Activated CD4-positive, alpha-beta T cell treated with anti-CD3 and anti-CD28 coated beads for 4 hours (primary cell): ENCODE measurements around the gene CADM1.
"Not testable (repeated sequence)": the region's sequence is repeated elsewhere in the genome, so short reads cannot be mapped to it uniquely, and the experiment has no call there.

Experiments used
- DNase-seq, 2 donors: peaks; one replicate each; pipeline ENCODE4 v3.0.0-alpha.2; 2020

CADM1 gene

DNA sequence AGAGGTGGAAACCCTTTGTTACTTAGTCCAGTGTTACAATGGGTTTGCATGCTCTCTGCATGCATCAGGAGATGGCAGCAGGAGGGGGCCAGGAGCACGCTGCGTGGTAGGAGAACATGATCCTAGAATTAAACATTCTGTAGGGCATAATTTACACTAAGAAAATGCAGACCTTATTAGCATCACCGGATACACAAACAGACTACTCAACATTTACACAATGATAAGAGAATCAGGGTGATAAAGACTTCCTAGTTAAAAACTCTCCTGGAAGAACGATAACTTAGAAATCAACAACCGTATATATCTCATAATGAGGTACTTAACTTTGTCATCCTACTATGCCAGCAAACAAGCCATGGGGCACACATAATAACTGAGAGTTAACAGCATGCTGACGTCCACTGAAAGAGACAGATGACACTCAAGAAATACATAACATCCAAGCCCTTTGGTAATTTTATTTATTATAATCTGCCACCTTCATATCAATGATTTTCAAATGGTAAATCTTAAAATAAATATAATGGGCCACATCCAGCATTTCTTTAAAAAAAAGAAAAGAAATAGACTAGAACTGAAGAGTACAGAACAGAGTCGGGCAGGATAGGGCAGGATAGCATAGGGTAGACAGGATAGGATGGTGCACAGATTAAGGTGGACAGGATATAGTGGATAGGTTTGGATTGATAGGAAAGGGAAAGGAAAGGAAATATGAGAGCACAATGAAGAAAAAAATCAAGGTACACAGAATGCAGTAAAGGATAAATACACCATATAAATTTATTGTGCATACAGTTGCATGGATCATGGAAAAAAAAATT, 27.5 kb downstream of the CADM1 start:
- DNase-seq = no peak

DNA sequence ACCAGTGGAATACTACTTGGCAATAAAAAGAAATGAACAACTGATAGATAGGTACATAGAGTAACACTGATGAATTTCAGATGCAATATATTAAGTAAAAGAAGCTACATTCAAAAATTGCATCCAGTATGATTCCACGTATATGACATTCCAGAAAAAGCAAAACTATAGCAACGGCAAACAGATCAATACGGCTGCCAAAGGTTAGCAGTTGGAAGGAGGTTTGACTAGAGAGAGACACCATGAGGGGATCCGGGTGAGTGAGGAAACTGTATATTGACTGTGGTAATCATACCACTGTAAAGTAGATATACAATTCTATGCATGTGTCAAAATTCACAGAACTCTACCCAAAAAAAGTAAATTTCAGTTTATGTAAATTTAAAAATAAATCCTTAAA, 28.7 kb downstream of the CADM1 start:
- no peak for DNase-seq

DNA sequence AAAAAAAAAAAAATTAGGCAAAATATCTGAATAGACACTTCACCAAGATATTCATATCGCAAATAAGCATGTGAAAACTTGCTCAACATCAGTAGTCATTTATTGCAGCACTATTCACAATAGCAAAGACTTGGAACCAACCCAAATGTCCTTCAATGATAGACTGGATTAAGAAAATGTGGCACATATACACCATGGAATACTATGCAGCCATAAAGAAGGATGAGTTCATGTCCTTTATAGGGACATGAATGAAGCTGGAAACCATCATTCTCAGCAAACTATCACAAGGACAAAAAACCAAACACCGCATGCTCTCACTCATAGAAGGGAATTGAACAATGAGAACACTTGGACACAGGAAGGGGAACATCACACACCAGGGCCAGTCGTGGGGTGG, 29.9 kb downstream of the CADM1 start:
- DNase-seq = not testable (repeated sequence)

DNA sequence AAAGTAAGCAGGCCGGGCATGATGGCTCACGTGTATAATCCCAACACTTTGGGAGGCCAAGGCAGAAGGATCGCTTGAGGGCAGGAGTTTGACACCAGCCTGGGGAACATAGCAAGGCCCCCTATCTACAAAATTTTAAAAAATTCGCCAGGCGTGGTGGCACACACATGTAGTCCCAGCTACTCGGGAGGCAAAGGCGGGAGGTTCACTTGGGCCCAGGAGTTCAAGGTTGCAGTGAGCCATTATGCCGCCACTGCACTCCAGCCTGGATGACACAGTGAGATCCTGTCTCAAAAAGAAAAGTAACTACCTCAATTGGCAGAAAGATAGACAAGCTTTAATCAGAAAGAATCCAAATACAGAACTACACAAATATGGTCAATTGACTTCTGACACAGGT, 31.0 kb downstream of the CADM1 start:
- DNase-seq = no peak

DNA sequence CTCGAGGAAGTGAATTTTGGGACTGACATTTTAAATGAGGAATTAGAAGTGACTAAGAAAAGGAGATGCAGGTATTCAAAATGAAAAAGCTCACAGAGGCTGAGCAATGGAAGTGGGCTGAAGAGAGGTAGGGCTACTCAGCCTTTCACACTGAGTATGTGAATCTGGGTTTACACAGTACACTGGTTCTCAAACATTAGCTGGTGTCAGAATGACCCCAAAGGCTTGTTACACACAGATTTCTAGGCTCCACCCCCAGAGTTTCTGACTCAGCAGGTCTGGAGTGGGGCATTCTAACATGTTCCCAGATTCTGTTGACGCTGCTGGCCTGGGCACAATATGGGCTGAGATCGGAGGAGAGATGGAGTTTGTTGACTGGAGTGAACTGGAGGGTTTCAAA, 32.8 kb downstream of the CADM1 start:
- DNase-seq = no peak

DNA sequence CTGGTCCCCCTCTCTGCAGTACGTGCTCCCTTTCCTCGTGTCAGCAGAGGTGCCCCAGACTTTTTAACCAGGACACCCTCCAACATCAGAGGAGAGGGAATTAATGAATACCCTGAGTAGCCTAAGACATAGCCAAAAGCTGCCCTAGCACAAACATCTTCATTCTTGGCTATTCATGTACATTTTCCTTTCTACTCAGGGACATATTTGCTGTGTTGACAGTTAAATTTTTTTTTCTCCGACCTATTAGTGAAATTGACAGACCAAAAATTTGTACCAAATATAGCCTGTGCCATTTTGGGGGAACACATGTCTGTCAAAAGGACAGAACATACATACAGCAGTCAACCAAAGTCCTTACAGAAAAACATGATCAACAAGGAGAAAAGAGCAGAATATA, 33.3 kb downstream of the CADM1 start:
- no peak for DNase-seq

DNA sequence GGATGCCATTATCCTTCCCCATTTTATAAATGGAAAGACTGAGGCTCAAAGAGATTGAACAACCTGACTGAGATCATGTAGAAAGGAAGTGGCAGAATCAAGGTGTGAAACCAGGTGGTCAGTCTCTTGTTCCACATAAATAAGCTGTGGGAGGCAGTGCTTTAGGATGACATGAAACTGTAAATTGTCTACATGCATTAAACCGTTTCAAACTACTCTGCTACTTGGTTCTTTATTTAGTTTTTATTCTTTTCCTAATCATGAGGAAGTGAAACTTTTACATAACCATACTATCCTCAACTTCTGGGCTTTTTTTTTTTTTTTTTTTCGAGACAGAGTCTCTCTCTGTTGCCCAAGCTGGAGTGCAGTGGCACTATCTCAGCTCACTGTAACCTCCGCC, 34.9 kb downstream of the CADM1 start:
- DNase-seq = no peak

DNA sequence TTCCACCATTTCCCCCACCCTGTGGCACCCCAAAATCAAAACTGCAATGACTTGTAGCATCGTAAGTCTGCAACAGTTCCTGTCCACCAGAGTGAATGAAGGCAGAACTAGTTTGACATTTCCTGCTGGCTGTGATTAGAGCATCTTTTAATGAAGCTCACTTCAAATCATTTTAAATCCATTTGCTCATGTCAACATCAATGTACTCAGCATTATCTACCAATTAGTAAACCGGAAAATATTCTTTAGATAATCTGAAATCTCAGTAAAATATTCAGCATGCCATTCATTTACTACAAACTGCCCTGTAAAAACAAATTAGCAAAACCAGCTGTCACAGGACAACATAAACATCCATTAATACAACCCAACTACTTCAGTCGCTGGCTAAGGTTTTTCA, 38.1 kb downstream of the CADM1 start:
- no peak for DNase-seq

DNA sequence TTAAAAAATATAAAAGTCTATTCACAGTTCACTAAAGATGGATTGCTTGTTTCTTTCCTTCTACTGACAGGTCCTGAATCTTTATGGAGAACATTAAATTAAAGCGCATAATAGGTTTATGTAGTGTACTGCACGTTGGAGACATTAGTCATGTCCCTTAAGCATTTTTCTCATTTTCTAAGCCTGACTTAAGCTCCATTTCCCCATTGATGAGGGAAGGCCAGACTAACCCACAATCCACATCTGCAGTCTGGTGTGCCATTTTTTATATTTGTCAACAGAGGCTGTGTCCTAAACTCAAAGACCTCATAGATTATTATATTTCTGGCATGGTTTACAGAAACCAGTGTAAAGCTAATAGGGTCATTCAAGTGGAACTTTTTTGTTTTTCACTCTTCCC, 39.9 kb downstream of the CADM1 start:
- DNase-seq = no peak

DNA sequence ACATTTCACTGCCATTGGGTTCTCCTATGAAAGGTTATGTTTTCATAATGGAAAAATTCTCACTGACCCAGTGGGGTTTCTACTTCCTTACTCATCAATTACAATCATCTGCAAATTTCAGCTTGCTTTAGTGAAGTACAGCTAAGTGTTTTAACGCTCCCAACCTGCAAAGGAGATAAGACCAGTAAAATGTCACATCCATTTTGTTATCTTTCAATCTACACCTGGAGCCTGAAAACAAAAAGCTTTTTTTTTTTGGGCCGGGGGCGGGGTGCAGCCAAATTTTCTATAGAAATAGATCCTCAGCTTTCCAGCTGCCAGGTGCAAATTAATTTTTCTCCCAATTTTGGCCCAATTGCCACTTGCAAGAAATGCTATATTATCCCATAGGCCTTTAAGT, 40.6 kb downstream of the CADM1 start:
- DNase-seq = no peak

DNA sequence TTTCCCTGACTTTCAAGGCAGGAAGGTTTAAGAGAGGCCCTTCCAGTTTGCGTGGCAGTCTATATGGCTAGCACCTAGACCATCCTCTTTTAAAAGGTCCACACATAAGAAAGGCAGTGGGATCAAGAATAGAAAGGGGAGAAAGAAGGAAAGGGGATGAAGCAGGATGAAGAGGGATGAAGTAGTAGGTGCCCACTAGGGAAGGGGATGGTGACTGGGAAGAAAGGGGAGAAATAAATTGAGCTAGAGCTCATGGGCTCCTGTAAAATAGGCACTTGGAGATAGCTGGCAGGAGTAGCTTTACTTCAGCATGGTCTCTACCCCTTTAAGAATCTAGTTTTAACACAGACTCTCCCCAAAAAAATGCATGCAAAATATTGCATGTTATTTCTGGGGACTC, 41.5 kb downstream of the CADM1 start:
- no peak for DNase-seq

DNA sequence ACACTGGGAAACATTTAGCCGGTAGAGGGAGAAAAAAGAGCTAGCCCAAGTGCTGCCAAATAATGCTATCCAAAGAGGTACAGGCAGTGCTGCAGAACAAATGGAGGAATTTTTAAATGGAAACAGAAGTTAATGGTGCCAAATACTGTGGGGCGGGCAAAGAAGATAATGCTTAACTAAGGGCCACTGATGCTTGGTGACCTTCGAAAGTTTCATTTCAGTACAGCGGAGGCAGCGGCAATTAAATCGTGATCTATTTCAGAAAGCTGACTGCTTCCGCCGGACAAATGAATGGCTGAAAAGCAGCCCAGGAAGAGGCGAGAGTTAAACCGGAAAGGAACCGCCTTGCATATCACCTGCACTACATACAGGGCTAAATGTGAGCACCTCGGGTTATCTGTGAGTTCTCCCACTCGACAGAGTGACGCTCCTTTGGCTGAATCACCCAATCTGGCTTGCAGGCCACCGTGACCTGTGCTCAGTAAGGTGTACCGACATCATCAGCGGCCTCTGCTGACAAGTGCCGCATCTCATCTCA, 42.1 kb downstream of the CADM1 start:
- DNase-seq = no peak

DNA sequence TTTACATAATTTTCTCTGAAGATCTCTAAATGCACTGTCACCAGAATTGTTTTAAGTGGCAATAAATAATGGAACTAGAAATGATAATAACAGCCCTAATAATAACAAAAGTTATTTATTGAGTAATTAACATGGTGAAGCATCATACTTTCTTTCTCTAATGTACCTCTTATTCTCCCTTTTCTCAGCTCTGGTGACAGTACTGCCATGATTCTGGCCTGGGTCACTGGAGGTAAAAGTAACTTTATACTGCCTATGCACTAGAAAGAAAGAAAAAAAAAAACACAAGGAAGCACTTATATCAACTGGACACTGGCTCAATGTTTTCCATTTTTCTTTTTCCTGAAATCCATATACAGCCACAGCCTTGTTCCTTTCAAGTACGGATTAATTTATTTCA, 43.7 kb downstream of the CADM1 start:
- no peak for DNase-seq

DNA sequence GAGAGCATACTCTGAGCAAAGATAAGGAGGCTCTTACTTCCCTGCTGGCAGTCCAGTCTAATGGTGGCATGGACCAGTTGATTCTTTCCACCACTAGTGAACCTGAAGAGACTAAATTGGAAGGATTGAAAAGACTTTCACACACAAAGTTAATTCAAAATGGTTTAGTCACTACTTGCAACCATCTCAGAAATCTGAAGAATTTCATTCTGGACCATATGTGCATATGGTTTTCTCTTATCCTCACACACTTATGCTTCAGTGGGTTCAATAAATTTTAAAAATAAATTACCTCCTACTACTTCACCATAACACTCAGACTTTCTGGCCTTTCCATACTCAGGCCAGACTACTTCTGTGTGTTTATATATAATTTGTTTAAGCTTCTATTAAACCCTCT, 44.7 kb downstream of the CADM1 start:
- DNase-seq = no peak

DNA sequence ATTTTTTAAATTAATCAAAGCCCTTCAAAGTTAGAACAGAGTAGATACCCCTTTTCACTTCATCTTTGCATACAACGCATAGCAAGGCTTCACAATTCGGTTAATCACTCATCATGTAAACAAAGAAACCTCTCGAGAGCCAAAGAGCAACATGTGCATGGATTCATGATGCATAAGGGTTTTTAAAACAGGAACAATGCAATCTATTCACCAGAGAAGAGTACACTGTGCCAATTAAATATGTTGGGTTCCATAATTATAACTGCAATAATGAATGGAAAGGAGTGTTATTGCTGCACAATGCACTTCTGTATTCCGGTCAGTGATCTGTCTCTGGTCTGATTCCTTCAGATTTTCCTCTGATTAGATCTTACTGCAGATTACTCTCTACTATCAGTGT, 45.3 kb downstream of the CADM1 start:
- no peak for DNase-seq

DNA sequence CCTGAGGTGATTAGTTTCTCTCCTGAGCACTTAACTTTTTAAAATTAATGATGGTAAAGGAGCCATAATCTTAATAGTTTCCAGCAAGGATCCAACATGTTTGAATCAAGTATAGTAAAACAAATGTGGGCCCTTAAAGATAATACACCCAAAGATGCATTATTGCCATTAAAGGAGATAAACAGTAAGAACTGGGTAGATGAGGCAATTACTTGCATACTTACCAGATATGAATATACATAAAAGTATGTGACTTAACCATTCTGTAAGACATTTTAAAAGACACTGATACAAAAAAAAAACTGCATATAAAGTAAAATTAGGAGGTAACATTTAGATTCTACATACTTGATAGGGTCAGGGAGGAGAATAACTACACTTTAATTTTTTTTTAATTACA, 48.2 kb downstream of the CADM1 start:
- no peak for DNase-seq

DNA sequence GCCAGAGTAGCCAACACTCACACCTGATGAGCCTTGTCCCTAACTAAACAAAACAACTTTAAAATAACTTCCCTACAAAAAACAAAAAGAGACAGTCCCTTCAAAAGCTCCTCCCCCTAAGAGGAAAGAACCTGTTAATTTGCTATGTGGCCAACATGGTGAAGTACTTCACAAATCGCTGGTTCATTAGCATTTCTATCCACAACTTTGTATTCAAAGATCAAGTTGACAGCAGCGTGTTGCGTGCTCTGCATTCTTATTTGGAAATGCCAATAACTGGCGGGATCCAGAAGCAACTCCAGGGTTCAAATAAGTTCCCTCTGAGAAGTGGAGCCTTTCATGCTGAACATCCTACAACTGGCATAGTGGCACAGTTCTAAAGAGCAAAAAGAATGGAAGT, 48.6 kb downstream of the CADM1 start:
- no peak for DNase-seq

DNA sequence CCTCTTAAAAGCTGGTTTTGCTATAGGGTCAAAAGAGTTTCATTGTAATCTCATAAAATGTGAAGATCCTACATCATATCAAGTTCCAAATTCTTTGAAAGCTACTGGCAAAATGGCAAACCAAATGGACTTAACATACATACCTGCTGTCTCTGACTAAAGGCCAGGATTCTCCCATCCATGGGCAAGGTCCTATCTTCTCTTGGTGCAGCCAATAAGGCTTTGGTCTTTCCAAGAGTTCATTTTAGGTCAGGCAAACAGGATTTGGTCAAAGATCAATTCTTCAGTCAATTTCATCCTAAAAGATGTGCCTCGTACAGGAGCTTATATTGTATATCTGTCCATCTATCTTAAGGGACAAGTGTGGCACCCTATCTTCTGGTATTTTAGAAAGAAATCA, 49.7 kb downstream of the CADM1 start:
- no peak for DNase-seq

DNA sequence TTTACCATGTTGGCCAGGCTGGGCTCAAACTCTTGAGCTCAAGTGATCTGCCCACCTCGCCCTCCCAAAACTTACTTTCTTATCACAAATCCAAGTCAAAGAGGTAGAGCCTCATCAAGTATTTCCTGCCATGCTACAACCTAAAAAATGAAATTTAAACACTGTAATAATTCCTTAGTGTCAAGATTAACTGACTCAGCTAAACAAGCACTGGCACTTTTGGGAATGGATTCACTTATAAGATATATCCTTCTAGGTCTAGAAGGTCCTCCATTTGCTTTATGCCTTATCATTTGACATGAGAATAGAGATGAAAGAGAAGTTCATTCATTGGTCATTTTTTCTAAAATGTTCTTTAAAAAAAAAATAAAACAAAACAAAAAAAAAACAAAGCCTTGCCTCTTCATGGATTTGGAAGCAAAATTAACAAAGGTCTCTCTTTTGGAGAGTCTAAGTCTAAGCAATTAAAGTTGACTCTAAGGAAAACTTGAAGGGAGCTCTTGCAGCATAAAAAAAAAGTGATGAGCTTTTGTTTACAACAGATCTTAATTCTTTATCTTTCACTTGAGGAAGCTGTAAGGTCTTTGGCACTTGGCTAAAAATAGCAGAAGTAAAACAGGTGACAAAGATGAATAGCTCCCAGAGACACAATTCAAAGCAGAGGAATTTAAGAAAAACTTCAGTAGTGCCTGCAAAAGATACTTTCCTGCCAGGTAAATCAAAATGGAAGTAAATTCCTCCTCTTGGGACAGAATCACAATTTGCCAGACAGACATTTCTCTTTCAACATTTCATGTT, 50.3 kb downstream of the CADM1 start:
- no peak for DNase-seq

DNA sequence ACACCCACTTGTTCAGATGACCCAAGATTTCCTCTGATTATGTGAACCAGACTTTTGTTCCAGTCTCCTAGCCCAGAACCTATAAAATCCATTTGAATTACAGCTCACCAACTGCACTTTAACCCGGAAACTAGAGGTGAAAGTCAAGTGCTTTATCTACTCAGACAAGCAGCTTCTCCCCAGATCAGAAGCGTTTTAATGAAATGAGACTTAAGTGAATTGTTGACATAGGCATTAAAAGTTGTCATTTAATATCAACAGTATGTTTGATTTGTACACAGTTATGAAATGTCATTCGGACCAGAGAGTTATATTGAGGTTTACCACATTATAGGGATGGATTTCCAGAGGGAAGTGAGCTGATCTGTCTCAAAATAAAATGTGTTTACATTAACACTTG, 52.0 kb downstream of the CADM1 start:
- DNase-seq = no peak

DNA sequence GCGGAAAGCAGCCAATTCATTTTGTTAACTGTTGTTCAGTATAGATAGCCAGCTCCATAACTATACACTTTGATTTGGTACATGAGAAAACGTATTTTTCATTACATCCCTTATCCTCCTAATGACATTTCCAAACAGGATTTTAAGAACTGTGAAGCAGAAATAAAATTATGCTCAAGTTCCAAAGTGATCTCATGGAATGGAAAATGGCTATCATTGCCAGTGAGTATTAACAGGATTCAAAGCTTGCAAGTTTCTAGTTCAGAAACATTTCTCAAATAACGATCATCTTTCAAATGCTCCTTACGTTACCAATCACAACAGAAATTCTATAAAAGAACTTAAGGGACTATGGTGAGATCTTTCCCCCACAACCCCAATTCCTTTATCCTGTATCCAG, 53.7 kb downstream of the CADM1 start:
- no peak for DNase-seq

DNA sequence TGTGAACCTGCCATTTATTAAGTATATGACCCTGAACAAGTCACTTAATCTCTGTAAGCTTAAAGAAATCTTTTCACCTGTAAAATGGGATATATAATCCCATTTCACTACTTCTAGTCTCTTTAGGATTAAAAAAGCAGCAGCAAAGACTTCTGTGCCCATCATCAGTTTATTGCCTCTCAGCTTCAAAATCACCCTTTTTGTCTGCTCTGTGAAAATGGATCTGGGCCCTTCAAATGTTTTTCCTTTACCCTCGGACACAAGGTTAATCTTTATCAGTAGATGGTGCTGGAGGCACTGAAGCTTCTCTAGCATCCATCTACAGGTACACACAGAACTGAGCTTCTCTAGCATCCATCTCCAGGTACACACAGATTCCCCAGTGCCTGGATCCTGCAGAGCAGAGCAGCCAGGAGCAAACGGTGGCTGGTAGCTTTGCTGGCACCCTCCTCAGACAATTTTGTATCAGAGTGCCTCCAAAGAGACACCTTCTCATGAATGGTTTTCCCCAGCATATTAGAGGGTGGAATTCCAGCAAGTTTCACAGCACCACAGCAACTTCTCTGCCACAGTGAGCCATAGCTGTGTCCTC, 56.8 kb downstream of the CADM1 start:
- DNase-seq = no peak

DNA sequence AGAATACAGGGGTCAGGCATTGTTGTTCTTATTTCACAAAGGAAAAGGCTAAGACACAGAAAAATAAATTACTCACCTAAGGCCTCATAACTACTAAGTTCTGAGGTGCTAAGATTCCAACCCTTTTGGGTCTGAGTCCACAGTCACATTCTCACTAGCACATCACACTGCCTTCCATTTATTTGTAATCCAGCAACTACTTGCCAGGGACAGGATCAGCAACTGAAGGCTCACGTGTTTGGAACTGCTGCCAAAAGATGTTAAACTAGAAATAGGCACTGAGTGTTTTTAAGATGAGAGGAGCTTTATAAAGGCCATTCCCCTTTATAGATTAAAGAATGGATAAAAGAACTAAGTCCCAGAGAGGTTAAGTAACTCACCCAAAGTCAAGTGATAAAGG, 58.0 kb downstream of the CADM1 start:
- DNase-seq = no peak

DNA sequence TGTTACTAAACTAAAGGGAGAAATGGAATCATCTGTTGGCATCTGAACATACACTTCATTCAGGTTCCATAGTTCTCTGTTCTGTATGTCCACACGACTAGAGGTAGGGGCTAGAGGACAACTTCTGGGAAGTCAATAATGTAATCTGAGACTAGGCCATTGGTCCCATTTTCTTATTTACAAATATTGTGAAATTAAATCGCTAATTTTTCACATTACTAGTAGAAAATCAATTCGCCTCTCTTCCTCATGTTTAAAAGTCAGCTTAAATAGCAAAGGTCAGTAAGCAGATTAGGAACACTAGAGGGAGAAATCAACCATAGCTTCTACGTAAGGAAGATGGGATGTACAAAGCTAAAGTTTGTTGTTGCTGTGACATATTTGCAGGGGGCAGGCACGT, 59.7 kb downstream of the CADM1 start:
- DNase-seq = no peak
